RCC 7860 (cell line): Measurements from ENCODE around the gene UNC5CL.

Experiments
- DNase-seq: peaks from one replicate; pipeline ENCODE4 v3.0.0-alpha.2; 2015; ENCODE audit warnings: low spot score
- FAIRE-seq: peaks from 2 replicates; lab custom pipeline; 2012; peaks lifted over from hg19 to GRCh38; lab: Jason Lieb, UNC

UNC5CL gene

GRCh38 chr6:41039060-41039998 is at the start of gene UNC5CL:
TSS of gene UNC5CL (minus strand) at chr6:41039221. CDS start at chr6:41035074, 4,147 bp downstream.
- DNase-seq (peak; percentile 47), FAIRE-seq (no peak)

GRCh38 chr6:41088451-41088850 is 49.4 kb upstream of the UNC5CL start:
- DNase-seq (no peak), FAIRE-seq (no peak)

GRCh38 chr6:41085182-41085581 is 46.2 kb upstream of the UNC5CL start:
- DNase-seq (no peak), FAIRE-seq (no peak)

- FAIRE-seq (no peak), DNase-seq (no peak)
Measured at GRCh38 chr6:41083072-41083471, 44.1 kb upstream of the UNC5CL start.

- DNase-seq (no peak), FAIRE-seq (no peak)
Measured at GRCh38 chr6:41080621-41081020, 41.6 kb upstream of the UNC5CL start.

- no peak for DNase-seq
- FAIRE-seq = no peak
Measured at GRCh38 chr6:41079080-41079479, 40.1 kb upstream of the UNC5CL start.

GRCh38 chr6:41078101-41078500 is 39.1 kb upstream of the UNC5CL start:
- FAIRE-seq (no peak), DNase-seq (no peak)

- FAIRE-seq = no peak
- DNase-seq = no peak
Measured at GRCh38 chr6:41077536-41077935, 38.5 kb upstream of the UNC5CL start.

GRCh38 chr6:41075651-41076626 is 36.9 kb upstream of the UNC5CL start:
- DNase-seq = no peak
- FAIRE-seq = no peak

GRCh38 chr6:41074692-41075436 is 35.8 kb upstream of the UNC5CL start:
- DNase-seq (no peak), FAIRE-seq (no peak)

- FAIRE-seq (no peak), DNase-seq (no peak)
Measured at GRCh38 chr6:41073968-41074691, 35.1 kb upstream of the UNC5CL start.

GRCh38 chr6:41073203-41073967 is 34.4 kb upstream of the UNC5CL start:
- DNase-seq (peak; percentile 59), FAIRE-seq (no peak)

- FAIRE-seq (peak; percentile 94), DNase-seq (no peak)
Measured at GRCh38 chr6:41072836-41073202, 33.8 kb upstream of the UNC5CL start, which contains the start of gene NFYA. TSS of gene NFYA (plus strand) at chr6:41072974. CDS start at chr6:41079090, 6,116 bp downstream.

- DNase-seq (peak; percentile 99), FAIRE-seq (no peak)
Measured at GRCh38 chr6:41071923-41072835, 33.2 kb upstream of the UNC5CL start, which contains the start of gene OARD1. TSS of gene OARD1 (minus strand) at chr6:41072356. CDS start at chr6:41071634, 722 bp downstream.

GRCh38 chr6:41071501-41071922 is 32.5 kb upstream of the UNC5CL start:
- FAIRE-seq (peak; percentile 51), DNase-seq (no peak)

- peak; percentile 51 for DNase-seq
- FAIRE-seq = peak; percentile 60
Measured at GRCh38 chr6:41066867-41067304, 27.9 kb upstream of the UNC5CL start.

GRCh38 chr6:41065550-41066026 is 26.6 kb upstream of the UNC5CL start:
- FAIRE-seq = no peak

GRCh38 chr6:41064841-41065240 is 25.8 kb upstream of the UNC5CL start:
- DNase-seq (no peak), FAIRE-seq (no peak)

More at GRCh38 chr6:41065550-41066026, 26.6 kb upstream of the UNC5CL start:
- no peak for DNase-seq
